K562 (cell line): ENCODE results near the gene PHC3. TPM values are rescaled to one million over a fixed set of nuclear protein-coding genes. Genes with fewer than 3 reads are reported as not detected.

Source experiments
- ATAC-seq: fragments of 200-7000 bp; cut with Tn5 transposase; 3 replicates; pipeline ENCODE4 v1.9.1; 2020; ENCODE audit warnings: moderate library complexity
- BruUV-seq: library from RNA; stranded (reverse); fragments of 400-500 nt; replicated peaks from 2 replicates; lab custom pipeline; 2021; lab: Mats Ljungman, UMichigan
- CTCF ChIA-PET: fragments of 300-600 bp; formaldehyde crosslinking; extraction: SDS; loops from one replicate; lab custom pipeline; 2021; ENCODE audit warnings: low intra/inter-chr PET ratio; lab: Yijun Ruan, JAX
- POLR2A ChIA-PET: fragments of 300-600, 350-650 bp; sonication (Branson Sonifier 250); formaldehyde crosslinking; extraction: SDS; loops from one replicate; lab custom pipeline; 2021; ENCODE audit warnings: antibody characterized with exemption, inconsistent platforms; lab: Yijun Ruan, JAX
- DNase-seq, 4 experiments: peaks; one replicate each; pipeline versions ENCODE4 v3.0.0 to v3.0.0-alpha.2; 2011 to 2018; ENCODE audit warnings: low spot score in 3 of 4, mixed read lengths in 3 of 4; ENCODE audit errors: extremely low read depth in 1 of 4
- FAIRE-seq: peaks from 2 replicates; lab custom pipeline; 2011; peaks lifted over from hg19 to GRCh38; lab: Jason Lieb, UNC
- H2AFZ ChIP-seq: 2 replicates; pipeline ENCODE4 v1.6.0; 2011; ENCODE audit warnings: low read depth, low read length, control low read depth, inconsistent platforms
- H3K27ac ChIP-seq: fragments of 200-600 bp; 3 replicates; pipeline ENCODE4 v1.8.0; 2011; ENCODE audit warnings: low read depth, mild to moderate bottlenecking, control low read depth, inconsistent platforms, low read length, moderate library complexity, mixed read lengths; ENCODE audit errors: extremely low read depth
- H3K27me3 ChIP-seq, 2 experiments: fragments of 300-600 bp in 1 of 2; 2 replicates in 1 of 2; 3 replicates in 1 of 2; pipeline versions ENCODE4 v1.6.0 to v1.8.0; 2011; ENCODE audit warnings: inconsistent platforms in 2 of 2, low read length in 2 of 2, mild to moderate bottlenecking in 1 of 2, mixed read lengths in 1 of 2, moderate library complexity in 1 of 2; ENCODE audit not compliant: control insufficient read depth in 2 of 2, insufficient read depth in 2 of 2
- H3K36me3 ChIP-seq: fragments of 300-600 bp; 3 replicates; pipeline ENCODE4 v1.8.0; 2011; ENCODE audit warnings: mild to moderate bottlenecking, low read length, inconsistent platforms; ENCODE audit not compliant: control insufficient read depth, insufficient read depth
- H3K4me1 ChIP-seq, 2 experiments: fragments of 200-600 bp in 1 of 2; replicated peaks in 1 of 2; 2 replicates in 1 of 2; 3 replicates in 1 of 2; pipeline versions ENCODE4 v1.5.1 to v1.8.0; 2011; ENCODE audit warnings: inconsistent platforms in 2 of 2, low read length in 2 of 2, mild to moderate bottlenecking in 1 of 2, mixed read lengths in 1 of 2, moderate library complexity in 1 of 2; ENCODE audit not compliant: control insufficient read depth in 2 of 2, insufficient read depth in 2 of 2
- H3K4me2 ChIP-seq: 2 replicates; pipeline ENCODE4 v1.6.1; 2011; ENCODE audit warnings: low read length, control low read depth, inconsistent platforms, mixed read lengths; ENCODE audit not compliant: insufficient read depth
- H3K4me3 ChIP-seq: fragments of 200-600 bp; sonication (generic), shearing (Covaris generic); 2 replicates; pipeline ENCODE4 v1.5.1; 2016; ENCODE audit warnings: control low read depth, inconsistent platforms
- H3K79me2 ChIP-seq: fragments of 200-600 bp; 3 replicates; pipeline ENCODE4 v1.8.0; 2011; ENCODE audit warnings: low read length, inconsistent platforms; ENCODE audit not compliant: control insufficient read depth, insufficient read depth
- H3K9ac ChIP-seq, 2 experiments: 2 replicates each; pipeline versions ENCODE4 v1.6.0 to v1.6.1; 2011; ENCODE audit warnings: low read depth in 2 of 2, low read length in 2 of 2, control low read depth in 1 of 2, inconsistent platforms in 1 of 2, mild to moderate bottlenecking in 1 of 2, mixed read lengths in 1 of 2; ENCODE audit not compliant: insufficient read depth in 1 of 2
- H3K9me1 ChIP-seq: one replicate; pipeline ENCODE4 v1.6.0; 2011; ENCODE audit warnings: inconsistent platforms, mild to moderate bottlenecking, low read length, moderate library complexity; ENCODE audit not compliant: control insufficient read depth, insufficient read depth
- H3K9me3 ChIP-seq: replicated peaks from 2 replicates; pipeline ENCODE4 v1.5.1; 2011; ENCODE audit warnings: low read depth, low read length, inconsistent platforms; ENCODE audit not compliant: control insufficient read depth, insufficient read depth
- H4K20me1 ChIP-seq: replicated peaks from 2 replicates; pipeline ENCODE4 v1.6.1; 2011; ENCODE audit warnings: low read length, inconsistent platforms, mixed read lengths; ENCODE audit not compliant: control insufficient read depth, insufficient read depth
- ARNT ChIP-seq, 2 experiments: fragments of 450-650 bp; IDR thresholded peaks; 2 replicates each; pipeline ENCODE4 v1.6.1; 2016; ENCODE audit warnings: mild to moderate bottlenecking in 1 of 2
- BCL6 ChIP-seq: fragments of 250-450 bp; sonication (Bioruptor Pico); IDR thresholded peaks from 2 replicates; pipeline ENCODE4 v1.4.0; 2020
- GATAD2A ChIP-seq: fragments of 450-650 bp; IDR thresholded peaks from 2 replicates; pipeline ENCODE4 v1.6.1; 2017
- GTF2E2 ChIP-seq: fragments of 200-800 bp; sonication (Bioruptor generic); IDR thresholded peaks from 2 replicates; pipeline ENCODE4 v1.6.1; 2016; ENCODE audit warnings: missing genetic modification characterization, missing compliant biosample characterization
- MCM3 ChIP-seq: fragments of 450-650 bp; IDR thresholded peaks from 2 replicates; pipeline ENCODE4 v1.6.1; 2016
- MTF1 ChIP-seq: fragments of 250-450 bp; sonication (Bioruptor Pico); IDR thresholded peaks from 2 replicates; pipeline ENCODE4 v1.9.0; 2021; ENCODE audit warnings: moderate library complexity, mild to moderate bottlenecking, inconsistent platforms, borderline replicate concordance
- RBM15 ChIP-seq: fragments of 200-400 bp; formaldehyde crosslinking; IDR thresholded peaks from 2 replicates; pipeline ENCODE4 v1.6.1; 2018; ENCODE audit warnings: mild to moderate bottlenecking, low read length, moderate library complexity; ENCODE audit not compliant: insufficient read depth
- SIX5 ChIP-seq, 2 experiments: IDR thresholded peaks; 2 replicates each; pipeline ENCODE4 v1.6.1; 2011; ENCODE audit warnings: low read length in 2 of 2, borderline replicate concordance in 1 of 2, low read depth in 1 of 2, mild to moderate bottlenecking in 1 of 2, moderate library complexity in 1 of 2; ENCODE audit not compliant: insufficient read depth in 1 of 2
- USF2 ChIP-seq: sonication (generic); formaldehyde crosslinking; IDR thresholded peaks from 2 replicates; pipeline ENCODE4 v1.5.0; 2020; ENCODE audit warnings: missing genetic modification reagents
- ZNF24 ChIP-seq: fragments of 450-650 bp; IDR thresholded peaks from 2 replicates; pipeline ENCODE4 v1.6.1; 2016
- ZNF583 ChIP-seq: fragments of 250-450 bp; sonication (Bioruptor Pico); IDR thresholded peaks from 2 replicates; pipeline ENCODE4 v1.4.0; 2020
- ZNF766 ChIP-seq: fragments of 200-800 bp; sonication (Bioruptor generic); conservative IDR thresholded peaks from 2 replicates; pipeline ENCODE4 v1.6.1; 2016; ENCODE audit warnings: missing genetic modification characterization, missing compliant biosample characterization
- ZNF780A ChIP-seq: fragments of 250-450 bp; sonication (Bioruptor Pico); IDR thresholded peaks from 2 replicates; pipeline ENCODE4 v1.5.0; 2021; ENCODE audit warnings: mild to moderate bottlenecking
- WGBS: fragments of 100-300 bp; shearing (Covaris generic); methylation state at CpG from one replicate; pipeline ENCODE4 v1.1.6; 2016; ENCODE audit warnings: low coverage, mixed read lengths; ENCODE audit not compliant: insufficient coverage; ENCODE audit errors: missing lambda C conversion rate; 5-methylcytosine and 5-hydroxymethylcytosine counted together
- in situ Hi-C: fragments of 300-500 bp; cut with MboI; formaldehyde crosslinking; loops from 4 replicates; pipeline ENCODE4 v1.15.0; 2018; ENCODE audit warnings: inconsistent platforms, mixed read lengths
- intact Hi-C: fragments of 100-400 bp; cut with micrococcal nuclease; formaldehyde crosslinking; loops from 2 replicates; pipeline ENCODE4 v1.14.2; 2022
- polyA plus RNA-seq, 8 experiments: library from polyadenylated mRNA; depleted of rRNA in 4 of 8; stranded (reverse) in 5 of 8; unstranded in 3 of 8; fragments of >200 nt; fragmentation: Nextera tagmentation in 2 of 8; fragmentation: Illumina TruSeq in 1 of 8; extraction: Ambion mirVana in 2 of 8; extraction: Trizol in 1 of 8; gene quantifications; 2 replicates each; pipeline versions ENCODE4 v1.2.1 to v1.2.3, GENCODE V29; 2011 to 2014; ENCODE audit warnings: inconsistent platforms in 1 of 8, missing spikeins in 1 of 8
- total RNA-seq, 7 experiments: library from RNA; depleted of rRNA in 6 of 7; stranded (reverse); fragments of >200 nt in 6 of 7; fragmentation: Illumina TruSeq in 2 of 7; extraction: Trizol in 2 of 7; gene quantifications; 2 replicates each; pipeline versions ENCODE4 v1.2.1 to v1.2.3, GENCODE V29; 2011 to 2021; ENCODE audit warnings: low replicate concordance in 1 of 7
- TF ChIP-seq, protein P1 (sequence below): fragments of 250-450 bp; sonication (Bioruptor Pico); IDR thresholded peaks from 2 replicates; pipeline ENCODE4 v1.8.0; 2022; ENCODE audit warnings: inconsistent platforms
- TF ChIP-seq, protein P2 (sequence below): IDR thresholded peaks from 3 replicates; pipeline ENCODE4 v1.6.1; 2011; ENCODE audit warnings: borderline replicate concordance, mild to moderate bottlenecking; ENCODE audit not compliant: insufficient read length, insufficient read depth
- TF ChIP-seq, protein P3 (sequence below): fragments of 250-450 bp; sonication (Bioruptor Pico); IDR thresholded peaks from 2 replicates; pipeline ENCODE4 v1.4.0; 2020; ENCODE audit warnings: mild to moderate bottlenecking, moderate library complexity, borderline replicate concordance

The PHC3 gene
- total and polyA plus RNA-seq, 9 of the 15 experiments (the other 6 are each of a cell fraction or from before 2014, with no cell fraction given): 3.1 to 21.6 (median 10.5) TPM

GRCh38 chr3:170132335-170132734 is 49.2 kb downstream of the PHC3 start:
- H3K27me3 ChIP-seq: no peaks in the 10 kb centered on the region
- FAIRE-seq (peak; percentile 98), DNase-seq (peak; percentile 41 to 86 (median 56)), ATAC-seq (peak; percentile 96)
- H3K4me2 ChIP-seq: peak overlapping the region; percentile 28; the same call in 1 of the 2 replicates
- H3K79me2 ChIP-seq: 0 out of 3 replicates have a peak, but pooled peaks cover 4% of the 10 kb centered on the region
- no TSS peak for BruUV-seq
- in situ Hi-C loops (no loop called here), intact Hi-C loops (no loop called here)
- H3K4me1 ChIP-seq: peaks cover 0 to 3% of the 10 kb centered on the region in 2 experiments; a peak in 3 of 5 replicates
- H3K9ac ChIP-seq: peak overlapping the region in 1 of 2 experiments; percentile 58; a peak in 3 of 4 replicates
- no peaks in the 10 kb centered on the region for H3K9me1 ChIP-seq
- POLR2A ChIA-PET: interaction anchor here (0.6 to 1.6 kb wide), 10 partner anchors 8 to 224 kb away, joined by 3 to 7 read pairs (median 3); no protein-coding TSS in a partner anchor
- peak overlapping the region; percentile 83 for H3K27ac ChIP-seq
- no peak overlapping the region for H3K4me3 ChIP-seq
- CTCF ChIA-PET: no interaction called here
- 10% methylated on average over 2 of the region's 2 CpGs for WGBS
- no peaks in the 10 kb centered on the region for H3K9me3 ChIP-seq
- no peaks in the 10 kb centered on the region for H4K20me1 ChIP-seq
- H2AFZ ChIP-seq: no peak overlapping the region
- peaks cover 69% of the 10 kb centered on the region for H3K36me3 ChIP-seq
- TF ChIP-seq MTF1 (CRISPR knock-in tag) (no peak), GATAD2A (no peak), ARNT (IDR thresholded peaks at IDR 0.05) (0 out of 4 replicates have a peak, but pooled peaks of 1 of the 2 experiments have one; percentile 23), MCM3 (no peak), GTF2E2 (tag) (no peak), RBM15 (no peak), USF2 (CRISPR knock-in tag) (no peak), ZNF583 (no peak), ZNF24 (no peak), ZNF780A (CRISPR knock-in tag) (no peak), BCL6 (CRISPR knock-in tag) (no peak), SIX5 (IDR thresholded peaks at IDR 0.05; ENCODE audit: borderline replicate concordance in 1 of 2, insufficient read depth in 1 of 2, low read depth in 1 of 2, low read length in 2 of 2) (no peak), ZNF766 (CRISPR knock-in tag) (no peak)
- TF ChIP-seq, protein P1, sequence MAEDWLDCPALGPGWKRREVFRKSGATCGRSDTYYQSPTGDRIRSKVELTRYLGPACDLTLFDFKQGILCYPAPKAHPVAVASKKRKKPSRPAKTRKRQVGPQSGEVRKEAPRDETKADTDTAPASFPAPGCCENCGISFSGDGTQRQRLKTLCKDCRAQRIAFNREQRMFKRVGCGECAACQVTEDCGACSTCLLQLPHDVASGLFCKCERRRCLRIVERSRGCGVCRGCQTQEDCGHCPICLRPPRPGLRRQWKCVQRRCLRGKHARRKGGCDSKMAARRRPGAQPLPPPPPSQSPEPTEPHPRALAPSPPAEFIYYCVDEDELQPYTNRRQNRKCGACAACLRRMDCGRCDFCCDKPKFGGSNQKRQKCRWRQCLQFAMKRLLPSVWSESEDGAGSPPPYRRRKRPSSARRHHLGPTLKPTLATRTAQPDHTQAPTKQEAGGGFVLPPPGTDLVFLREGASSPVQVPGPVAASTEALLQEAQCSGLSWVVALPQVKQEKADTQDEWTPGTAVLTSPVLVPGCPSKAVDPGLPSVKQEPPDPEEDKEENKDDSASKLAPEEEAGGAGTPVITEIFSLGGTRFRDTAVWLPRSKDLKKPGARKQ: no peak
- TF ChIP-seq, protein P2, sequence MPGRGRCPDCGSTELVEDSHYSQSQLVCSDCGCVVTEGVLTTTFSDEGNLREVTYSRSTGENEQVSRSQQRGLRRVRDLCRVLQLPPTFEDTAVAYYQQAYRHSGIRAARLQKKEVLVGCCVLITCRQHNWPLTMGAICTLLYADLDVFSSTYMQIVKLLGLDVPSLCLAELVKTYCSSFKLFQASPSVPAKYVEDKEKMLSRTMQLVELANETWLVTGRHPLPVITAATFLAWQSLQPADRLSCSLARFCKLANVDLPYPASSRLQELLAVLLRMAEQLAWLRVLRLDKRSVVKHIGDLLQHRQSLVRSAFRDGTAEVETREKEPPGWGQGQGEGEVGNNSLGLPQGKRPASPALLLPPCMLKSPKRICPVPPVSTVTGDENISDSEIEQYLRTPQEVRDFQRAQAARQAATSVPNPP: no peak
- TF ChIP-seq, protein P3, sequence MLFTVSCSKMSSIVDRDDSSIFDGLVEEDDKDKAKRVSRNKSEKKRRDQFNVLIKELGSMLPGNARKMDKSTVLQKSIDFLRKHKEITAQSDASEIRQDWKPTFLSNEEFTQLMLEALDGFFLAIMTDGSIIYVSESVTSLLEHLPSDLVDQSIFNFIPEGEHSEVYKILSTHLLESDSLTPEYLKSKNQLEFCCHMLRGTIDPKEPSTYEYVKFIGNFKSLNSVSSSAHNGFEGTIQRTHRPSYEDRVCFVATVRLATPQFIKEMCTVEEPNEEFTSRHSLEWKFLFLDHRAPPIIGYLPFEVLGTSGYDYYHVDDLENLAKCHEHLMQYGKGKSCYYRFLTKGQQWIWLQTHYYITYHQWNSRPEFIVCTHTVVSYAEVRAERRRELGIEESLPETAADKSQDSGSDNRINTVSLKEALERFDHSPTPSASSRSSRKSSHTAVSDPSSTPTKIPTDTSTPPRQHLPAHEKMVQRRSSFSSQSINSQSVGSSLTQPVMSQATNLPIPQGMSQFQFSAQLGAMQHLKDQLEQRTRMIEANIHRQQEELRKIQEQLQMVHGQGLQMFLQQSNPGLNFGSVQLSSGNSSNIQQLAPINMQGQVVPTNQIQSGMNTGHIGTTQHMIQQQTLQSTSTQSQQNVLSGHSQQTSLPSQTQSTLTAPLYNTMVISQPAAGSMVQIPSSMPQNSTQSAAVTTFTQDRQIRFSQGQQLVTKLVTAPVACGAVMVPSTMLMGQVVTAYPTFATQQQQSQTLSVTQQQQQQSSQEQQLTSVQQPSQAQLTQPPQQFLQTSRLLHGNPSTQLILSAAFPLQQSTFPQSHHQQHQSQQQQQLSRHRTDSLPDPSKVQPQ: no peak
